Transverse colon (tissue), 4 donors: ENCODE results near the gene NOTUM.

Experiments
- CTCF ChIP-seq, 5 experiments: fragments of 200-600 bp in 3 of 5; fragments of 450-650 bp in 2 of 5; sonication (generic) in 3 of 5; IDR thresholded peaks; 1 replicate in 2 of 5; 2 replicates in 3 of 5; pipeline ENCODE4 v1.5.1; 2016 to 2017; ENCODE audit warnings: antibody characterized with exemption in 5 of 5, inconsistent platforms in 3 of 5, mild to moderate bottlenecking in 2 of 5, moderate library complexity in 1 of 5
- EP300 ChIP-seq: sonication (generic); formaldehyde crosslinking; IDR thresholded peaks from one replicate; pipeline ENCODE4 v1.6.1; 2017; ENCODE audit warnings: antibody characterized with exemption, low read depth
- POLR2A ChIP-seq: fragments of 450-650 bp; IDR thresholded peaks from one replicate; pipeline ENCODE4 v1.6.1; 2016; ENCODE audit warnings: antibody characterized with exemption, mild to moderate bottlenecking, moderate library complexity
- POLR2AphosphoS5 ChIP-seq, 3 donors: sonication (generic); formaldehyde crosslinking; IDR thresholded peaks; one replicate each; pipeline ENCODE4 v1.6.1; 2016; ENCODE audit warnings: antibody characterized with exemption in 3 of 3

- TF ChIP-seq CTCF (IDR thresholded peaks at IDR 0.05) (no peak), POLR2A (no peak), EP300 (no peak), POLR2AphosphoS5 (IDR thresholded peaks at IDR 0.05) (no peak)
Measured at GRCh38 chr17:82008258-82008940, 47.4 kb upstream of the NOTUM start.
